ENCODE measurements around the gene FTL.
A peak's percentile ranks its signal among the peaks of the same experiment; 100 is the strongest.

- TF ChIP-seq CTCF (IDR thresholded peaks at IDR 0.05; ENCODE audit: insufficient read depth, low read length) (no peak), POLR2AphosphoS5 (IDR thresholded peaks at IDR 0.05; ENCODE audit: low read depth) (peak; percentile 6)
Observed at GRCh38 chr19:48966541-48967345, 1.6 kb downstream of the FTL start.
